Osteocyte (in vitro differentiated cells): ENCODE results near the gene CCNJ. TPM values are rescaled to one million over a fixed set of nuclear protein-coding genes. Genes with fewer than 3 reads are reported as not detected.

Experiments
- DNase-seq: peaks from one replicate; pipeline ENCODE4 v3.0.0; 2021; ENCODE audit warnings: mixed read lengths; ENCODE audit not compliant: unreplicated experiment; ENCODE audit errors: extremely low spot score
- H3K27ac Mint-ChIP-seq: one replicate; pipeline ENCODE4 v1.8.0; 2021; ENCODE audit warnings: mild to moderate bottlenecking, mixed read lengths; ENCODE audit not compliant: unreplicated experiment
- H3K27me3 Mint-ChIP-seq: one replicate; pipeline ENCODE4 v1.8.0; 2021; ENCODE audit warnings: mixed read lengths; ENCODE audit not compliant: unreplicated experiment
- H3K36me3 Mint-ChIP-seq: one replicate; pipeline ENCODE4 v1.8.0; 2021; ENCODE audit warnings: mixed read lengths; ENCODE audit not compliant: unreplicated experiment
- H3K4me1 Mint-ChIP-seq: one replicate; pipeline ENCODE4 v1.8.0; 2021; ENCODE audit warnings: mixed read lengths; ENCODE audit not compliant: unreplicated experiment
- H3K4me3 Mint-ChIP-seq: one replicate; pipeline ENCODE4 v1.8.0; 2021; ENCODE audit warnings: mild to moderate bottlenecking, moderate library complexity, mixed read lengths; ENCODE audit not compliant: unreplicated experiment
- H3K9me3 Mint-ChIP-seq: one replicate; pipeline ENCODE4 v1.8.0; 2021; ENCODE audit warnings: mixed read lengths; ENCODE audit not compliant: unreplicated experiment
- CTCF ChIP-seq: fragments of 200-600 bp; sonication (generic); IDR thresholded peaks from 2 replicates; pipeline ENCODE4 v1.5.0; 2021; ENCODE audit warnings: antibody characterized with exemption, mild to moderate bottlenecking, moderate library complexity
- microRNA-seq: library from miRNA; unstranded; fragments of <30 nt; microRNA quantifications from one replicate; pipeline ENCODE4 v1.1.0, GENCODE V29; 2020; ENCODE audit not compliant: unreplicated experiment
- total RNA-seq: library from RNA; stranded (reverse); gene quantifications from 2 replicates; pipeline ENCODE4 v1.2.1, GENCODE V29; 2021

CCNJ gene
- total RNA-seq, 1 donor from 2014 or later: 9.6 TPM

- Mint-ChIP-seq H3K4me1 (no peaks in the 10 kb centered on the region), H3K4me3 (no peak overlapping the region), H3K27me3 (peaks cover 40% of the 10 kb centered on the region), H3K27ac (no peak overlapping the region), H3K9me3 (no peaks in the 10 kb centered on the region), H3K36me3 (no peaks in the 10 kb centered on the region)
- no peak for DNase-seq
- no peak for TF ChIP-seq CTCF
Measured at GRCh38 chr10:96097865-96098264, 54.5 kb downstream of the CCNJ start.

GRCh38 chr10:96107623-96108038 is 64.2 kb downstream of the CCNJ start:
- Mint-ChIP-seq H3K27ac (no peak overlapping the region), H3K4me3 (no peak overlapping the region), H3K36me3 (no peaks in the 10 kb centered on the region), H3K27me3 (peaks cover 66% of the 10 kb centered on the region), H3K4me1 (no peaks in the 10 kb centered on the region), H3K9me3 (no peaks in the 10 kb centered on the region)
- DNase-seq: no peak
- no peak for TF ChIP-seq CTCF

Small RNAs within 50 kb of the gene (microRNA-seq; reads per million reads assigned to microRNA genes)
- not detected for gene MIR3157

Other genes with a start within 250 kb of the CCNJ start
- 0.46 TPM in 1 of 2 replicates, not detected in the other for gene CC2D2B, start 135.6 kb upstream of the CCNJ start, total RNA-seq
- gene ZNF518A, start 86.7 kb downstream of the CCNJ start, total RNA-seq: 14.9 and 15.6 TPM in 2 replicates
- gene BLNK, start 228.0 kb downstream of the CCNJ start, total RNA-seq: not detected in 2 replicates